Loucy (cell line): ENCODE results near the gene PPIF.

Source experiments
- H2AFZ ChIP-seq: fragments of 200-600 bp; sonication (generic); 2 replicates; pipeline ENCODE4 v1.6.0; 2016; ENCODE audit warnings: antibody characterized with exemption, mild to moderate bottlenecking, low read length, moderate library complexity
- H3F3A ChIP-seq: fragments of 200-600 bp; 2 replicates; pipeline ENCODE4 v1.6.0; 2016; ENCODE audit warnings: antibody characterized with exemption, low read depth, mild to moderate bottlenecking
- H3K27me3 ChIP-seq: fragments of 200-600 bp; sonication (generic); 2 replicates; pipeline ENCODE4 v1.6.1; 2014; ENCODE audit warnings: low read length, mild to moderate bottlenecking; ENCODE audit not compliant: insufficient read depth, poor library complexity, severe bottlenecking
- H3K36me3 ChIP-seq: fragments of 200-600 bp; sonication (generic); 2 replicates; pipeline ENCODE4 v1.6.1; 2016; ENCODE audit warnings: low read length; ENCODE audit not compliant: insufficient read depth
- H3K4me1 ChIP-seq: fragments of 200-600 bp; sonication (generic); 2 replicates; pipeline ENCODE4 v1.5.1; 2014; ENCODE audit warnings: low read length, mild to moderate bottlenecking; ENCODE audit not compliant: insufficient read depth, poor library complexity, severe bottlenecking
- H3K4me2 ChIP-seq: fragments of 200-600 bp; sonication (generic); 2 replicates; pipeline ENCODE4 v1.6.0; 2014; ENCODE audit warnings: antibody characterized with exemption, low read length, low read depth, mild to moderate bottlenecking; ENCODE audit not compliant: poor library complexity, severe bottlenecking
- H3K4me3 ChIP-seq: fragments of 200-600 bp; sonication (generic); 2 replicates; pipeline ENCODE4 v1.5.1; 2014; ENCODE audit warnings: low read length, mild to moderate bottlenecking, mixed read lengths; ENCODE audit not compliant: poor library complexity, severe bottlenecking
- H3K79me2 ChIP-seq: fragments of 200-600 bp; sonication (generic); 2 replicates; pipeline ENCODE4 v1.6.1; 2014; ENCODE audit warnings: low read length; ENCODE audit not compliant: insufficient read depth
- H3K9ac ChIP-seq: fragments of 200-600 bp; sonication (generic); 2 replicates; pipeline ENCODE4 v1.6.0; 2014; ENCODE audit warnings: mild to moderate bottlenecking, low read depth, low read length, moderate library complexity; ENCODE audit not compliant: poor library complexity, severe bottlenecking
- H3K9me2 ChIP-seq: fragments of 200-600 bp; sonication (generic); replicated peaks from 2 replicates; pipeline ENCODE4 v1.6.1; 2016; ENCODE audit warnings: low read depth, low read length, mixed read lengths
- H3K9me3 ChIP-seq: fragments of 200-600 bp; sonication (generic); 2 replicates; pipeline ENCODE4 v1.6.1; 2014; ENCODE audit warnings: mild to moderate bottlenecking, antibody characterized with exemption, low read length, low read depth; ENCODE audit not compliant: insufficient read depth
- H4K20me1 ChIP-seq: fragments of 200-600 bp; sonication (generic); 2 replicates; pipeline ENCODE4 v1.6.0; 2014; ENCODE audit warnings: antibody characterized with exemption, low read length, mild to moderate bottlenecking; ENCODE audit not compliant: insufficient read depth, poor library complexity, severe bottlenecking
- CTCF ChIP-seq: fragments of 200-600 bp; sonication (generic); conservative IDR thresholded peaks from 2 replicates; pipeline ENCODE4 v1.5.1; 2014; ENCODE audit warnings: mild to moderate bottlenecking, antibody characterized with exemption, low read length
- EZH2phosphoT487 ChIP-seq: fragments of 200-600 bp; IDR thresholded peaks from 2 replicates; pipeline ENCODE4 v1.6.1; 2018; ENCODE audit warnings: antibody characterized with exemption, mild to moderate bottlenecking, moderate library complexity, borderline replicate concordance

PPIF gene

DNA sequence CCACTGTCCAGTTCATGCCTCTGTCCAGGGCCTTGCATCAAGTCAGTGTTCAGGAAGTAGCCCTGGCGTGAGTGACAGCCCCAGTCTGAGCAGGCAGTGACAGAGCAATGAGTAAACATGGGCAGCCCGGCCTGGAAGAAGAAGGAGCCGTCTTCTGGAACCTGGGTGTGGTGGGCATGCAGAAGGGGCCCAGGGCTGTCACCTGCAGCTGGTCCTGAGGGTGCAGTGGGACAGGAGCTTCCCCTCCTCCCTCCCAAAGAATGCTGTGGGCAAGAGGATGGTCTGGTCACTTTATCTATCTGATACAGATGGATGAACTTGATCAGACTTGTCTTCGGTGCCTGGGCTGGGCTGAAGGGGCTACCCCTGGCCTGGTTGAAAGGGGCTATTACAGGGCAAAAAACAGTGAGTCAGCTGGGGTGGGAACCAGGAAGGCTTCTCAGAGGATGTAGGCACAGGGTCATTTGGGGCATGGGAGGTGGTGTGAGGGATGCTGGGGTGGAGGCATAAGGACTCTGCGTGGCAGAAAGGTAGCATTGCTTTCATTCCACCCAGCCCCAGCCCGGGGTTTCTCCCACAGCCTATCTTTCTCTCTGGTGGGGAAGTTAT, 42.7 kb upstream of the PPIF start:
- Histone ChIP-seq H3F3A (no peaks in the 10 kb centered on the region), H3K36me3 (peaks cover 97% of the 10 kb centered on the region; the same call in 1 of the 2 replicates), H3K27me3 (no peaks in the 10 kb centered on the region)

DNA sequence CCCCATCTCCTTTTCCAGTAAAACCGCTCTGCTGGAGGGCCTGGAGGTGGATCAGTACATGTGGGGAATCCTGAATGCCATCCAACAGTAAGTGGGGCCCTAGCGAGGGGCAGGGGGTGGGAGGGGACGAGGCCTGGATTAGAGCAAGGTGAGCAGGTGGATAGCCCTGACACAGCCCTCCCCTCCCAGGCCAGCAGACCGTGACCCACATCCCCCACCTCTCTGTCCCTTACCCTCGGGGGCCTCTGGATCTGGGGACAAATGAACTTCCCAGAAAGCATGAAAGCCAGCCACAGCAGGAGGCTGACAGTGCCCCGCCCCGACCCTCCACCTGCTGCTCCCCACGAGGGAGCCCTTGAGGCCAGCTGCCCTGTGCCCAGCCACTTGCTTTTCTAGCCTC, 41.8 kb upstream of the PPIF start:
- Histone ChIP-seq H3K79me2 (no peaks in the 10 kb centered on the region), H3K4me1 (no peaks in the 10 kb centered on the region), H3K4me3 (no peak overlapping the region), H3K9me2 (no peaks in the 10 kb centered on the region), H2AFZ (no peak overlapping the region), H3K9me3 (no peaks in the 10 kb centered on the region), H4K20me1 (no peaks in the 10 kb centered on the region), H3F3A (no peaks in the 10 kb centered on the region), H3K4me2 (no peak overlapping the region), H3K36me3 (peaks cover 97% of the 10 kb centered on the region; the same call in 1 of the 2 replicates), H3K27me3 (no peaks in the 10 kb centered on the region), H3K9ac (no peak overlapping the region)
- TF ChIP-seq EZH2phosphoT487 (no peak), CTCF (no peak)

More for the DNA sequence above, 42.7 kb upstream of the PPIF start:
- no peaks in the 10 kb centered on the region for H3K4me1 ChIP-seq
- no peak overlapping the region for H2AFZ ChIP-seq
- H3K9me3 ChIP-seq = no peaks in the 10 kb centered on the region
- H3K9me2 ChIP-seq = no peaks in the 10 kb centered on the region
- no peak overlapping the region for H3K4me3 ChIP-seq
- H3K9ac ChIP-seq = no peak overlapping the region
- no peak overlapping the region for H3K4me2 ChIP-seq
- no peaks in the 10 kb centered on the region for H3K79me2 ChIP-seq
- TF ChIP-seq EZH2phosphoT487 (no peak), CTCF (no peak)
- no peaks in the 10 kb centered on the region for H4K20me1 ChIP-seq

GRCh38 chr10:79305988-79306387, 41.3 kb upstream of the PPIF start:
- Histone ChIP-seq H2AFZ (no peak overlapping the region), H3K79me2 (no peaks in the 10 kb centered on the region), H3K9ac (no peak overlapping the region), H3K27me3 (no peaks in the 10 kb centered on the region), H3K4me2 (no peak overlapping the region), H4K20me1 (no peaks in the 10 kb centered on the region), H3K4me3 (no peak overlapping the region), H3K9me2 (no peaks in the 10 kb centered on the region), H3F3A (no peaks in the 10 kb centered on the region), H3K4me1 (no peaks in the 10 kb centered on the region), H3K36me3 (peaks cover 93% of the 10 kb centered on the region; the same call in 1 of the 2 replicates), H3K9me3 (no peaks in the 10 kb centered on the region)
- no peak for TF ChIP-seq CTCF
- no peak for TF ChIP-seq EZH2phosphoT487
